Esophagus squamous epithelium (tissue), 4 donors: ENCODE measurements around the gene RALB.

Experiments
- CTCF ChIP-seq, 6 experiments: fragments of 450-650 bp in 4 of 6; fragments of 200-600 bp in 2 of 6; sonication (generic) in 2 of 6; IDR thresholded peaks; one replicate each; pipeline ENCODE4 v1.5.1; 2016 to 2019; ENCODE audit warnings: antibody characterized with exemption in 6 of 6, mild to moderate bottlenecking in 4 of 6, moderate library complexity in 4 of 6
- POLR2A ChIP-seq, 4 donors: fragments of 450-650 bp; IDR thresholded peaks; one replicate each; pipeline ENCODE4 v1.6.1; 2017; ENCODE audit warnings: antibody characterized with exemption in 4 of 4, mild to moderate bottlenecking in 4 of 4, moderate library complexity in 3 of 4

GRCh38 chr2:120210270-120210693 lies 42.4 kb upstream of the RALB start:
- TF ChIP-seq CTCF (IDR thresholded peaks at IDR 0.05) (no peak), POLR2A (IDR thresholded peaks at IDR 0.05) (no peak)
